Mesodermal cell (in vitro differentiated cells): ENCODE measurements around the gene RRP8.

Experiments
- H3K27ac ChIP-seq: 2 replicates; pipeline ENCODE4 v1.7.0; 2013; ENCODE audit warnings: mild to moderate bottlenecking, low read depth, low read length, moderate library complexity; ENCODE audit not compliant: severe bottlenecking
- H3K36me3 ChIP-seq: 2 replicates; pipeline ENCODE4 v1.7.1; 2013; ENCODE audit warnings: mild to moderate bottlenecking, low read length, moderate library complexity; ENCODE audit not compliant: control insufficient read depth, insufficient read depth
- H3K4me1 ChIP-seq: one replicate; pipeline ENCODE4 v1.7.1; 2013; ENCODE audit warnings: mild to moderate bottlenecking, low read length; ENCODE audit not compliant: insufficient read depth, control insufficient read depth, poor library complexity, severe bottlenecking
- H3K4me3 ChIP-seq: 2 replicates; pipeline ENCODE4 v1.7.0; 2013; ENCODE audit warnings: low read length, control low read depth, mild to moderate bottlenecking; ENCODE audit not compliant: insufficient read depth, poor library complexity, severe bottlenecking; ENCODE audit errors: extremely low read depth
- H3K9me3 ChIP-seq: 2 replicates; pipeline ENCODE4 v1.7.1; 2013; ENCODE audit warnings: mild to moderate bottlenecking, low read length, moderate library complexity; ENCODE audit not compliant: control insufficient read depth
- WGBS, 2 experiments: methylation state at CpG; one replicate each; pipeline ENCODE4 v1.1.5; 2013; ENCODE audit warnings: missing lambda C conversion rate in 2 of 2; ENCODE audit not compliant: insufficient coverage in 2 of 2; 5-methylcytosine and 5-hydroxymethylcytosine counted together

Gene RRP8

GRCh38 chr11:6565325-6565724 lies 38.1 kb downstream of the RRP8 start:
- 78% methylated on average over 1 of the region's 2 CpGs; no CpG with 5 or more reads in 1 of the 2 experiments for WGBS, 2 experiments
- Histone ChIP-seq H3K27ac (no peak overlapping the region), H3K9me3 (no peaks in the 10 kb centered on the region), H3K4me1 (peaks cover 5% of the 10 kb centered on the region), H3K36me3 (peaks cover 5% of the 10 kb centered on the region), H3K4me3 (no peak overlapping the region)

- WGBS, 2 experiments, result 86 to 91% methylated on average over 9 of the region's 10 CpGs
Observed at GRCh38 chr11:6563667-6564066, 39.7 kb downstream of the RRP8 start.

GRCh38 chr11:6563121-6563619 lies 40.2 kb downstream of the RRP8 start:
- 89 to 90% methylated on average over 4 of the region's 4 CpGs for whole genome bisulfite sequencing, 2 experiments
- peaks cover 3% of the 10 kb centered on the region for H3K36me3 ChIP-seq
- H3K9me3 ChIP-seq, result no peaks in the 10 kb centered on the region
- H3K4me1 ChIP-seq, result peaks cover 5% of the 10 kb centered on the region
- H3K27ac ChIP-seq, result no peak overlapping the region
- no peak overlapping the region for H3K4me3 ChIP-seq

More at GRCh38 chr11:6563667-6564066, 39.7 kb downstream of the RRP8 start:
- H3K4me3 ChIP-seq, result no peak overlapping the region
- peaks cover 5% of the 10 kb centered on the region for H3K4me1 ChIP-seq
- peaks cover 3% of the 10 kb centered on the region for H3K36me3 ChIP-seq
- H3K9me3 ChIP-seq, result no peaks in the 10 kb centered on the region
- no peak overlapping the region for H3K27ac ChIP-seq

- Histone ChIP-seq H3K27ac (no peak overlapping the region), H3K9me3 (no peaks in the 10 kb centered on the region), H3K36me3 (peaks cover 3% of the 10 kb centered on the region), H3K4me3 (no peak overlapping the region), H3K4me1 (peaks cover 5% of the 10 kb centered on the region)
- 80% methylated on average over 1 of the region's 3 CpGs; no CpG with 5 or more reads in 1 of the 2 experiments for WGBS, 2 experiments
Observed at GRCh38 chr11:6561288-6561687, 42.1 kb downstream of the RRP8 start.

- peaks cover 3% of the 10 kb centered on the region for H3K36me3 ChIP-seq
- H3K9me3 ChIP-seq, result no peaks in the 10 kb centered on the region
- 100% methylated on average over 1 of the region's 1 CpG for WGBS, 2 experiments
- no peak overlapping the region for H3K4me3 ChIP-seq
- H3K4me1 ChIP-seq, result peaks cover 5% of the 10 kb centered on the region
- H3K27ac ChIP-seq, result no peak overlapping the region
Observed at GRCh38 chr11:6559369-6559768, 44.0 kb downstream of the RRP8 start.

GRCh38 chr11:6557761-6558674 lies 45.4 kb downstream of the RRP8 start:
- WGBS, 2 experiments, result 95 to 97% methylated on average over 13 to 14 of the region's 14 CpGs

GRCh38 chr11:6557063-6557462 lies 46.4 kb downstream of the RRP8 start:
- WGBS, 2 experiments, result 97 to 98% methylated on average over 9 to 11 of the region's 11 CpGs
- Histone ChIP-seq H3K4me1 (no peaks in the 10 kb centered on the region), H3K36me3 (peaks cover 3% of the 10 kb centered on the region), H3K27ac (no peak overlapping the region), H3K9me3 (no peaks in the 10 kb centered on the region), H3K4me3 (no peak overlapping the region)

More at GRCh38 chr11:6557761-6558674, 45.4 kb downstream of the RRP8 start:
- Histone ChIP-seq H3K36me3 (peaks cover 3% of the 10 kb centered on the region), H3K4me3 (no peak overlapping the region), H3K4me1 (peaks cover 4% of the 10 kb centered on the region), H3K9me3 (no peaks in the 10 kb centered on the region), H3K27ac (no peak overlapping the region)

- 87 to 89% methylated on average over 6 of the region's 11 CpGs for whole genome bisulfite sequencing, 2 experiments
- Histone ChIP-seq H3K4me3 (no peak overlapping the region), H3K4me1 (no peaks in the 10 kb centered on the region), H3K9me3 (no peaks in the 10 kb centered on the region), H3K27ac (no peak overlapping the region), H3K36me3 (peaks cover 3% of the 10 kb centered on the region)
Observed at GRCh38 chr11:6556139-6556949, 47.1 kb downstream of the RRP8 start.

GRCh38 chr11:6554828-6555706 lies 48.3 kb downstream of the RRP8 start:
- H3K36me3 ChIP-seq, result no peaks in the 10 kb centered on the region
- H3K4me1 ChIP-seq, result no peaks in the 10 kb centered on the region
- no peak overlapping the region for H3K4me3 ChIP-seq
- WGBS, 2 experiments, result 67 to 88% methylated on average over 1 to 2 of the region's 5 CpGs
- H3K9me3 ChIP-seq, result no peaks in the 10 kb centered on the region
- no peak overlapping the region for H3K27ac ChIP-seq

GRCh38 chr11:6553634-6554033 lies 49.8 kb downstream of the RRP8 start:
- Histone ChIP-seq H3K9me3 (no peaks in the 10 kb centered on the region), H3K4me1 (no peaks in the 10 kb centered on the region), H3K27ac (no peak overlapping the region), H3K4me3 (no peak overlapping the region), H3K36me3 (no peaks in the 10 kb centered on the region)
